Mesenchymal stem cell (in vitro differentiated cells and primary cell): ENCODE data around the gene RGSL1.

Experiments used
- DNase-seq: peaks from one replicate; pipeline ENCODE4 v3.0.0-alpha.2; 2013
- H2AFZ ChIP-seq: one replicate; pipeline ENCODE4 v1.6.1; 2013; ENCODE audit warnings: low read depth, mild to moderate bottlenecking, control low read depth, inconsistent platforms, low read length, moderate library complexity
- H2AK5ac ChIP-seq: 2 replicates; pipeline ENCODE4 v1.6.1; 2013; ENCODE audit warnings: low read length, moderate library complexity, mild to moderate bottlenecking, inconsistent platforms; ENCODE audit not compliant: severe bottlenecking
- H2BK120ac ChIP-seq: one replicate; pipeline ENCODE4 v1.6.1; 2013; ENCODE audit warnings: low read depth, mild to moderate bottlenecking, inconsistent platforms, low read length, moderate library complexity
- H2BK12ac ChIP-seq, 2 experiments: one replicate each; pipeline ENCODE4 v1.6.1; 2013; ENCODE audit warnings: inconsistent platforms in 2 of 2, low read length in 2 of 2, mild to moderate bottlenecking in 2 of 2, moderate library complexity in 2 of 2, control low read depth in 1 of 2
- H2BK15ac ChIP-seq: one replicate; pipeline ENCODE4 v1.6.1; 2013; ENCODE audit warnings: mild to moderate bottlenecking, low read depth, inconsistent platforms; ENCODE audit not compliant: poor library complexity, severe bottlenecking
- H2BK5ac ChIP-seq: 2 replicates; pipeline ENCODE4 v1.6.1; 2013; ENCODE audit warnings: low read depth, mild to moderate bottlenecking, low read length, control low read depth, inconsistent platforms; ENCODE audit not compliant: poor library complexity, severe bottlenecking
- H3K14ac ChIP-seq, 2 experiments: one replicate each; pipeline ENCODE4 v1.6.1; 2013; ENCODE audit warnings: inconsistent platforms in 2 of 2, low read length in 2 of 2, control low read depth in 1 of 2, mild to moderate bottlenecking in 1 of 2, moderate library complexity in 1 of 2
- H3K18ac ChIP-seq, 2 experiments: one replicate each; pipeline ENCODE4 v1.6.1; 2013; ENCODE audit warnings: inconsistent platforms in 2 of 2, low read length in 2 of 2, control low read depth in 1 of 2, low read depth in 1 of 2, mild to moderate bottlenecking in 1 of 2
- H3K23ac ChIP-seq, 2 experiments: one replicate each; pipeline ENCODE4 v1.6.1; 2013; ENCODE audit warnings: inconsistent platforms in 2 of 2, low read length in 2 of 2, mild to moderate bottlenecking in 2 of 2, moderate library complexity in 2 of 2, control low read depth in 1 of 2
- H3K27ac ChIP-seq: 2 replicates; pipeline ENCODE4 v1.5.1; 2013; ENCODE audit warnings: mild to moderate bottlenecking, moderate library complexity, low read length, control low read depth, inconsistent platforms; ENCODE audit not compliant: poor library complexity, severe bottlenecking
- H3K27me3 ChIP-seq, 2 experiments: 2 replicates each; pipeline versions ENCODE4 v1.6.1 to v1.7.0; 2013; ENCODE audit warnings: low read length in 2 of 2, mild to moderate bottlenecking in 2 of 2, moderate library complexity in 2 of 2, control low read depth in 1 of 2, inconsistent platforms in 1 of 2; ENCODE audit not compliant: control insufficient read depth in 1 of 2, insufficient read depth in 1 of 2
- H3K36me3 ChIP-seq, 2 experiments: 2 replicates each; pipeline versions ENCODE4 v1.6.1 to v1.7.0; 2013; ENCODE audit warnings: low read length in 2 of 2, control low read depth in 1 of 2, inconsistent platforms in 1 of 2, low read depth in 1 of 2, mild to moderate bottlenecking in 1 of 2; ENCODE audit not compliant: insufficient read depth in 2 of 2, control insufficient read depth in 1 of 2
- H3K4ac ChIP-seq, 2 experiments: one replicate each; pipeline ENCODE4 v1.6.1; 2013; ENCODE audit warnings: inconsistent platforms in 2 of 2, low read length in 2 of 2, mild to moderate bottlenecking in 2 of 2, moderate library complexity in 2 of 2, control low read depth in 1 of 2, low read depth in 1 of 2
- H3K4me1 ChIP-seq: 2 replicates; pipeline ENCODE4 v1.6.1; 2013; ENCODE audit warnings: low read depth, low read length, control low read depth; ENCODE audit not compliant: control insufficient read depth, insufficient read depth
- H3K4me2 ChIP-seq: 2 replicates; pipeline ENCODE4 v1.6.1; 2013; ENCODE audit warnings: low read length, mild to moderate bottlenecking, inconsistent platforms; ENCODE audit not compliant: poor library complexity, severe bottlenecking
- H3K4me3 ChIP-seq, 2 experiments: 2 replicates each; pipeline versions ENCODE4 v1.5.1 to v1.7.0; 2013; ENCODE audit warnings: low read length in 2 of 2, mild to moderate bottlenecking in 2 of 2, control low read depth in 1 of 2, low read depth in 1 of 2; ENCODE audit not compliant: insufficient read depth in 1 of 2
- H3K79me1 ChIP-seq: replicated peaks from 2 replicates; pipeline ENCODE4 v1.6.1; 2013; ENCODE audit warnings: mild to moderate bottlenecking, control low read depth, low read length, inconsistent platforms; ENCODE audit not compliant: poor library complexity, severe bottlenecking
- H3K9ac ChIP-seq: 2 replicates; pipeline ENCODE4 v1.7.0; 2013; ENCODE audit warnings: mild to moderate bottlenecking, low read length, moderate library complexity
- H3K9me3 ChIP-seq: 2 replicates; pipeline ENCODE4 v1.7.0; 2013; ENCODE audit warnings: mild to moderate bottlenecking, low read length; ENCODE audit not compliant: control insufficient read depth
- H4K8ac ChIP-seq: one replicate; pipeline ENCODE4 v1.6.1; 2013; ENCODE audit warnings: inconsistent platforms, mild to moderate bottlenecking, low read length, moderate library complexity
- H4K91ac ChIP-seq: one replicate; pipeline ENCODE4 v1.6.1; 2013; ENCODE audit warnings: mild to moderate bottlenecking, low read length, inconsistent platforms
- WGBS: methylation state at CpG from one replicate; pipeline ENCODE4 v1.1.7; 2013; ENCODE audit warnings: mixed read lengths; 5-methylcytosine and 5-hydroxymethylcytosine counted together

The RGSL1 gene

DNA sequence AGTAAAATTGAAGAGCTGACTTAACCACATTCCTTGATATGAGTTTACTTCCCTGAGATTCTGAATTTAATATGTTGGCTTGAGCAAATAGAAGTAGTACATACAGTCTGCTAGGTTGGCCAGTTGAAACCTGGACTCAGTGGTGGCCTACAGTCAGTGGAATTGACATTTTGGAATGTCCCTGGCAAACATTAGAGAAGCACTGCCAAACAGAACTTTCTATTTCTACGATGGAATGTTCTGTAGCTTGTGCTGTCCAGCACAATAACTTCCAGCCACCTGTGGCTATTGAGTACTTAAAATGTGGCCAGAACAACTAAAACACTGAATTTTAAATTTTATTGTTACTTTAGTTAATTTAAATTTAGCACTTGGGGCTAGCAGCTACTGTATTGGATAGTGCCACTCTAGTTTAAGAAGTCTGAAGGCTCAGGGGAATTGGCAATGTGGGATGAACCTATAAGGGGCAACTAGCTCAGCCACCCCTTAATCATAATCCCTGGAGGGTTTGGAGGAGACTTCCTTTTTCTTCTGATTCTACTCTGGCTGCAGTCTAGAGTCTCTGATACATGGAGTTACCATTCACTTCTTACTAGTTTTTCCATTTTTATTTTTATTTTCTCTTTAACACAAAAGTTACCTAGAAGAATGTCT lies 39.2 kb upstream of the RGSL1 start:
- 73% methylated on average over 1 of the region's 1 CpG for WGBS
- H3K4me1 ChIP-seq = no peaks in the 10 kb centered on the region
- no peaks in the 10 kb centered on the region for H3K79me1 ChIP-seq
- H4K91ac ChIP-seq = no peak overlapping the region
- no peak overlapping the region for H2BK5ac ChIP-seq
- no peak overlapping the region for H2BK15ac ChIP-seq
- H2AK5ac ChIP-seq = no peak overlapping the region
- no peak overlapping the region for H4K8ac ChIP-seq
- DNase-seq = no peak
- H2BK120ac ChIP-seq = no peak overlapping the region
- H3K27ac ChIP-seq = no peak overlapping the region
- no peak overlapping the region for H3K9ac ChIP-seq
- H3K18ac ChIP-seq = no peak overlapping the region
- no peak overlapping the region for H2AFZ ChIP-seq
- no peak overlapping the region for H3K4me2 ChIP-seq
- no peak overlapping the region for H3K14ac ChIP-seq
- peaks cover 0 to 19% of the 10 kb centered on the region in 2 experiments for H3K27me3 ChIP-seq
- no peak overlapping the region for H3K23ac ChIP-seq
- H3K9me3 ChIP-seq = no peaks in the 10 kb centered on the region
- H3K36me3 ChIP-seq = no peaks in the 10 kb centered on the region
- H2BK12ac ChIP-seq = no peak overlapping the region
- no peak overlapping the region for H3K4ac ChIP-seq
- no peak overlapping the region for H3K4me3 ChIP-seq

DNA sequence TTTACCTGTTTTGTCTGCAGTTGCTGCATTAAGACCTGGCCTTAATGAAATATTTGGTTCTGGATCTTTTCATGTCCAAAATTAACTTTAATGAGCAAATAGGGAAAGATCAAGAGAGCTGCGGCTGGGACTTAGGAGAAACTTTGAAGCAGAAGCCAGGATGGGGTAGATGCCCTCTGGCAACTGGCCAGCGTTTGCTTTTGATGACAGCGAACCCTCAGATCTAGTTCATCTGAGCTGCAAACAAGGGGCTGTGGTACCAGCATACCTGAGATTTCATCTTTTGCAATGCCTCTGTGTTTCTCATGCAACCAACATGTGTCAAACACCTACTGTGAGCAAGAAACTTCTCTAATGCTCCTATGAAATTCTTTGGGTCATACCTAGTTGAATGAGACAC lies 36.5 kb upstream of the RGSL1 start:
- Histone ChIP-seq H2AK5ac (no peak overlapping the region), H2BK12ac (no peak overlapping the region), H3K9me3 (no peaks in the 10 kb centered on the region)

DNA sequence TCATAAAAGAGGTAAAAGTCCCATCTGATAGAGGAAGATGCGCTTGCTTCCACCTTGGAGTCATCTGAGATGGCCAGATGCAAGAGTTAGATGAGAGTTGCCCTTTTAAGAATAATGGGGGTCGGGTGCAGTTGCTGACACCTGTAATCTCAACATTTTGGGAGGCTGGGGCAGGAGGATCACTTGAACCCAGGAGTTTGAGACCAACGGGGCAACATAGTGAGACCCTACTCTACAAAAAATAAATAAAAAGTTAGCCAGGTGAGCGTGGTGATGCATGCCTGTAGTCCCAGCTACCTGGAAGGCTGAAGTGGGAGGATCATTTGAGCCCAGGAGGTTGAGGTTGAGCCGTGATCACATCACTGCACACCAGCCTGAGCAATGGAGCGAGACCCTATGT lies 36.0 kb upstream of the RGSL1 start:
- H3K4me3 ChIP-seq = no peak overlapping the region
- no peak overlapping the region for H3K14ac ChIP-seq
- H3K36me3 ChIP-seq = no peaks in the 10 kb centered on the region
- no peak overlapping the region for H3K23ac ChIP-seq
- no peak overlapping the region for H3K4me2 ChIP-seq
- H4K91ac ChIP-seq = no peak overlapping the region
- no peak overlapping the region for H3K9ac ChIP-seq
- no peak overlapping the region for H4K8ac ChIP-seq
- H3K27ac ChIP-seq = no peak overlapping the region
- no peaks in the 10 kb centered on the region for H3K4me1 ChIP-seq
- H2BK5ac ChIP-seq = no peak overlapping the region
- WGBS = 61% methylated on average over 5 of the region's 6 CpGs
- H2AFZ ChIP-seq = no peak overlapping the region
- no peaks in the 10 kb centered on the region for H3K79me1 ChIP-seq
- no peak for DNase-seq
- H3K4ac ChIP-seq = no peak overlapping the region
- peaks cover 0 to 11% of the 10 kb centered on the region in 2 experiments for H3K27me3 ChIP-seq
- no peaks in the 10 kb centered on the region for H3K9me3 ChIP-seq
- H2AK5ac ChIP-seq = no peak overlapping the region
- no peak overlapping the region for H2BK15ac ChIP-seq
- H3K18ac ChIP-seq = no peak overlapping the region
- no peak overlapping the region for H2BK12ac ChIP-seq
- no peak overlapping the region for H2BK120ac ChIP-seq

More for the DNA sequence above, 36.5 kb upstream of the RGSL1 start:
- Histone ChIP-seq H3K4ac (no peak overlapping the region), H3K9ac (no peak overlapping the region), H3K36me3 (no peaks in the 10 kb centered on the region), H3K4me2 (no peak overlapping the region), H3K4me3 (no peak overlapping the region), H3K18ac (no peak overlapping the region), H2BK15ac (no peak overlapping the region), H3K14ac (no peak overlapping the region), H2BK5ac (no peak overlapping the region), H2BK120ac (no peak overlapping the region), H2AFZ (no peak overlapping the region), H3K27ac (no peak overlapping the region), H3K23ac (no peak overlapping the region), H4K8ac (no peak overlapping the region), H3K79me1 (no peaks in the 10 kb centered on the region), H3K4me1 (no peaks in the 10 kb centered on the region), H4K91ac (no peak overlapping the region), H3K27me3 (peaks cover 0 to 12% of the 10 kb centered on the region in 2 experiments)
- 98% methylated on average over 3 of the region's 3 CpGs for WGBS
- DNase-seq = no peak

DNA sequence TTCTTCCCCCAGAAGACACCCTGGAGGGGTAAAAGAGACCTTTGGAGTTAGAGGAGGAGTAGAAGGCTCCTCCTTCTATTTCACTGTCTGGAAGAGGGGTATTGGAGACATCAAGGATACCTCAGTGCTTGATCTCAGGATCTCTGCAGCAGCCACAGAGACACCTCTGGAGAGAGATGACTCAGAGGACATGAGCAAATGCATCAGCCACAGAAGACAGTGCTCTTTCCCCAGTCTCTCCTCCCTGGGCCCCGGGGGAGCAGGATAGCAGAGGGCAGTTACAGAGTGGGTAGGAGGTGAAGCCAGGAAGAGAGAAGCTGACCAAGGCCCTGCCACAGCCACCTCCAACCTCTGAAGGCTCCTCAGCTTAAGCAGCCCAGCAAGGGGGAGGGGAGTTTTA lies 34.2 kb upstream of the RGSL1 start:
- Histone ChIP-seq H3K36me3 (no peaks in the 10 kb centered on the region), H2BK15ac (no peak overlapping the region), H2AK5ac (no peak overlapping the region), H3K23ac (no peak overlapping the region), H3K9me3 (no peaks in the 10 kb centered on the region), H3K4me2 (no peak overlapping the region), H2AFZ (no peak overlapping the region), H3K4me1 (no peaks in the 10 kb centered on the region), H3K9ac (no peak overlapping the region), H3K27ac (no peak overlapping the region), H2BK5ac (no peak overlapping the region), H3K4ac (no peak overlapping the region), H4K8ac (no peak overlapping the region), H3K79me1 (no peaks in the 10 kb centered on the region), H2BK12ac (no peak overlapping the region), H3K27me3 (peaks cover 0 to 17% of the 10 kb centered on the region in 2 experiments), H3K18ac (no peak overlapping the region), H2BK120ac (no peak overlapping the region), H3K14ac (no peak overlapping the region), H4K91ac (no peak overlapping the region), H3K4me3 (no peak overlapping the region)
- WGBS = no CpG with 5 or more reads among the region's 1 CpG
- no peak for DNase-seq
